Colonic mucosa (tissue), 4 donors: ENCODE data around the gene CLASP1. TPM values are rescaled to one million over a fixed set of nuclear protein-coding genes. Genes with fewer than 3 reads are reported as not detected.
"Not testable (repeated sequence)": the region's sequence is repeated elsewhere in the genome, so short reads cannot be mapped to it uniquely, and the experiment has no call there.

Experiments used
- DNase-seq: peaks from one replicate; pipeline ENCODE4 v3.0.0-alpha.2; 2020
- H3K27ac ChIP-seq: fragments of 200-600 bp; one replicate; pipeline ENCODE4 v1.8.0; 2021
- H3K27me3 ChIP-seq: fragments of 200-600 bp; one replicate; pipeline ENCODE4 v1.8.0; 2021
- H3K36me3 ChIP-seq: fragments of 200-600 bp; one replicate; pipeline ENCODE4 v1.8.0; 2021
- H3K4me1 ChIP-seq: fragments of 200-600 bp; one replicate; pipeline ENCODE4 v1.8.0; 2021; ENCODE audit warnings: mild to moderate bottlenecking
- H3K4me3 ChIP-seq: fragments of 200-600 bp; one replicate; pipeline ENCODE4 v1.8.0; 2021
- H3K9ac ChIP-seq, 2 donors: one replicate each; pipeline ENCODE4 v1.7.0; 2013; ENCODE audit warnings: control low read depth in 2 of 2, low read depth in 2 of 2, low read length in 2 of 2
- H3K9me3 ChIP-seq: fragments of 200-600 bp; one replicate; pipeline ENCODE4 v1.8.0; 2021
- CTCF ChIP-seq: fragments of 200-600 bp; IDR thresholded peaks from one replicate; pipeline ENCODE4 v1.8.0; 2022; ENCODE audit warnings: antibody characterized with exemption, mild to moderate bottlenecking
- intact Hi-C: fragments of 100-400 bp; cut with DNase I; formaldehyde crosslinking; loops from one replicate; pipeline ENCODE4 v1.14.1; 2022
- total RNA-seq, 2 donors: library from RNA; stranded (reverse); fragmentation: NEBNext Ultra II Directional in 1 of 2; extraction: Animal tissue kit (Norgen Biotek cat#: 25700) in 1 of 2; gene quantifications; one replicate each; pipeline ENCODE4 v1.2.1, GENCODE V29; 2021
- donor health status: healthy.
- donor health status: DM: no; HTN: no; CAD: no.
- donor health status: DM: no; HTN: no; CAD: no.

Gene CLASP1
- total RNA-seq, 2 donors from 2014 or later, result 30.3 to 32.3 TPM

DNA sequence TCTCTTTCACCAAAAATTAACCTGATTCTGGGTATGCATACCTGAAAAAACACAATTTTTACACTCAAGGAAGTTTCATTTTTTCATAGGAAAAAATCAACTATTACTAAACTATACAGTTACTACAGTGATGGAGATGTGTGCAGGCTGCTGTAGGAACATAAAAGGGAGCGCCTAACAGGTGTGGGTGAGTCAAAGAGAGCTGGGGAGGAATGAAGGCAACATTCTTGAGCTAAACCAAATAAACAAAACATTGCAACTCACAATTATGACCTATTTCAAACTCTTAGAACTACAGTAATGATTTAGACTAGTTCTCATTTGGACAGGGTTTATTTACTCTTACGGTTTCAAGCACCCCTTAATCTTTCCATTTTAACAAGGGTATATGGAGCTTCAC, 13.4 kb upstream of the CLASP1 start:
- no peak for TF ChIP-seq CTCF
- Histone ChIP-seq H3K36me3 (no peaks in the 10 kb centered on the region), H3K27ac (no peak overlapping the region), H3K27me3 (no peaks in the 10 kb centered on the region), H3K9ac (no peak overlapping the region), H3K9me3 (no peaks in the 10 kb centered on the region), H3K4me1 (no peaks in the 10 kb centered on the region), H3K4me3 (no peak overlapping the region)
- DNase-seq, result no peak
- intact Hi-C loops, result no loop called here

GRCh38 chr2:121659933-121660332, 10.7 kb upstream of the CLASP1 start:
- DNase-seq, result no peak
- no peaks in the 10 kb centered on the region for H3K4me1 ChIP-seq
- no peaks in the 10 kb centered on the region for H3K36me3 ChIP-seq
- no peaks in the 10 kb centered on the region for H3K9me3 ChIP-seq
- no peak overlapping the region for H3K9ac ChIP-seq
- H3K27ac ChIP-seq, result no peak overlapping the region
- intact Hi-C loops, result no loop called here
- H3K27me3 ChIP-seq, result no peaks in the 10 kb centered on the region
- TF ChIP-seq CTCF, result no peak
- H3K4me3 ChIP-seq, result no peak overlapping the region

- intact Hi-C loops, result not testable (repeated sequence)
Measured at GRCh38 chr2:121658393-121658792, 9.1 kb upstream of the CLASP1 start.

GRCh38 chr2:121653035-121653434, 3.8 kb upstream of the CLASP1 start:
- Histone ChIP-seq H3K27ac (no peak overlapping the region), H3K4me3 (no peak overlapping the region), H3K4me1 (peaks cover 2% of the 10 kb centered on the region), H3K9ac (no peak overlapping the region), H3K36me3 (no peaks in the 10 kb centered on the region), H3K9me3 (no peaks in the 10 kb centered on the region), H3K27me3 (no peaks in the 10 kb centered on the region)
- intact Hi-C loops, result no loop called here
- DNase-seq, result no peak
- no peak for TF ChIP-seq CTCF

More at GRCh38 chr2:121658393-121658792, 9.1 kb upstream of the CLASP1 start:
- H3K9ac ChIP-seq, H3K27ac ChIP-seq, H3K36me3 ChIP-seq, DNase-seq, H3K27me3 ChIP-seq, H3K4me3 ChIP-seq, H3K9me3 ChIP-seq, H3K4me1 ChIP-seq: not testable (repeated sequence)

GRCh38 chr2:121650315-121650930, 1.2 kb upstream of the CLASP1 start:
- intact Hi-C loops, result no loop called here
- peaks cover 6% of the 10 kb centered on the region for H3K4me1 ChIP-seq
- H3K9me3 ChIP-seq, result no peaks in the 10 kb centered on the region
- TF ChIP-seq CTCF, result no peak
- DNase-seq, result peak; percentile 19
- peak overlapping the region; percentile 85 to 86 for H3K9ac ChIP-seq
- H3K36me3 ChIP-seq, result no peaks in the 10 kb centered on the region
- H3K4me3 ChIP-seq, result peak overlapping the region; percentile 87
- H3K27me3 ChIP-seq, result no peaks in the 10 kb centered on the region
- peak overlapping the region; percentile 92 for H3K27ac ChIP-seq

DNA sequence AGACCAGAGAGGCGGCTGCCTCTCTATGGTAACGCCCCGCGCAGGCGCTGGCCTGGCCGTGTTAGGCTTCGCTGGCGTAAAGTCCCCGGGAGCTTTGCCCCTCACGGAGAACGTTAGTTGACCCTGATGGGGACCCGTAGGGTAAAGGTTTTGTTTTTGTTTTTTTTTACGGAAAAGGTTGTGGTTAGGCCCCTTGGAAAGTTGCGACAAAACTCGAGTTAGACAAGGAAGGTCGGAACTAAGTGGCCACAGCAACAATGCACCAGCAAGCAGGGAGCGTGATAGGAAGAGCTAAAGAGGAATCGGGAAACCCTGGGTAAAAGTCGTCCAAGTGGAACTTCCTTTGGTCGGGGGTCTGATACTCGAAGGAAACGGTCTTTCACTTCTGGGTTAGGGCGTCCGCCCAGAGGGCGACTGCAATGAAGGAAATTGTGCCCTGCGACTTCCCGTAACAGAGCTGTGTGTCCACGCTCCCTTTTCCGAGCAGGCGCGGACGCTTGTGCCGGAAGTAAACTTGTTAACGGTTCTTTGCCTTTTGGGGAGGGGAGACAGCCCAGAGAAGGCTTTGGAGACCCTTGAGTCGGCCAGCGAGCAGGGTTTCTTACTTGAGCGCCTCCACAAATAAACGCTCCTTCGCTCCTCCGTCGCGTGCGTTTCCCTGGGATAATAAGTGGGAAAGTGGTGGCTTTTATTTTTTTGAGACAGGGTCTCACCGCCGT, 493 bp upstream of the CLASP1 start:
- H3K9ac ChIP-seq, result peak overlapping the region; percentile 85 to 86
- DNase-seq, result peak; percentile 96
- peak overlapping the region; percentile 87 for H3K4me3 ChIP-seq
- H3K27me3 ChIP-seq, result no peaks in the 10 kb centered on the region
- no peaks in the 10 kb centered on the region for H3K9me3 ChIP-seq
- H3K4me1 ChIP-seq, result peaks cover 6% of the 10 kb centered on the region
- TF ChIP-seq CTCF, result no peak
- H3K36me3 ChIP-seq, result no peaks in the 10 kb centered on the region
- H3K27ac ChIP-seq, result peak overlapping the region; percentile 92
- intact Hi-C loops, result loop anchor here (5.0 kb wide), 1 partner anchor 117 kb away; the partner anchor contains the start of gene RNU4ATAC
